K562 (cell line): Measurements from ENCODE around the gene LYPD5.

ENCODE experiments used
- POLR2AphosphoS5 ChIP-seq: IDR thresholded peaks from 2 replicates; pipeline ENCODE4 v1.6.1; 2011; ENCODE audit warnings: mild to moderate bottlenecking, low read depth, low read length, moderate library complexity; ENCODE audit not compliant: control insufficient read depth, insufficient read depth
- SIX5 ChIP-seq, 2 experiments: IDR thresholded peaks; 2 replicates each; pipeline ENCODE4 v1.6.1; 2011; ENCODE audit warnings: low read length in 2 of 2, borderline replicate concordance in 1 of 2, low read depth in 1 of 2, mild to moderate bottlenecking in 1 of 2, moderate library complexity in 1 of 2; ENCODE audit not compliant: insufficient read depth in 1 of 2
- YY1 ChIP-seq, 3 experiments: IDR thresholded peaks; 2 replicates each; pipeline ENCODE4 v1.6.1; 2011; ENCODE audit warnings: low read length in 2 of 3, mild to moderate bottlenecking in 2 of 3, moderate library complexity in 2 of 3, borderline replicate concordance in 1 of 3, control low read depth in 1 of 3, low read depth in 1 of 3; ENCODE audit not compliant: insufficient read depth in 3 of 3, insufficient replicate concordance in 2 of 3, control insufficient read depth in 1 of 3, insufficient read length in 1 of 3; ENCODE audit errors: extremely low read depth in 1 of 3
- ZC3H11A ChIP-seq: IDR thresholded peaks from 2 replicates; pipeline ENCODE4 v1.6.1; 2012; ENCODE audit warnings: low read depth, low read length, improper control_type of control experiment
- ZNF184 ChIP-seq: sonication (generic); formaldehyde crosslinking; IDR thresholded peaks from 2 replicates; pipeline ENCODE4 v1.5.0; 2020; ENCODE audit warnings: missing genetic modification reagents
- ZNF311 ChIP-seq: fragments of 250-450 bp; sonication (Bioruptor Pico); IDR thresholded peaks from 2 replicates; pipeline ENCODE4 v1.4.0; 2020; ENCODE audit warnings: mild to moderate bottlenecking, moderate library complexity
- ZNF431 ChIP-seq: sonication (generic); formaldehyde crosslinking; IDR thresholded peaks from 2 replicates; pipeline ENCODE4 v1.8.0; 2022; ENCODE audit warnings: mild to moderate bottlenecking, missing genetic modification reagents
- TF ChIP-seq, protein P1 (sequence below): sonication (generic); formaldehyde crosslinking; IDR thresholded peaks from 2 replicates; pipeline ENCODE4 v1.8.1; 2022; ENCODE audit warnings: missing genetic modification reagents
- TF ChIP-seq, protein P2 (sequence below): sonication (generic); formaldehyde crosslinking; IDR thresholded peaks from 2 replicates; pipeline ENCODE4 v1.8.1; 2023; ENCODE audit warnings: mild to moderate bottlenecking, missing genetic modification reagents

DNA sequence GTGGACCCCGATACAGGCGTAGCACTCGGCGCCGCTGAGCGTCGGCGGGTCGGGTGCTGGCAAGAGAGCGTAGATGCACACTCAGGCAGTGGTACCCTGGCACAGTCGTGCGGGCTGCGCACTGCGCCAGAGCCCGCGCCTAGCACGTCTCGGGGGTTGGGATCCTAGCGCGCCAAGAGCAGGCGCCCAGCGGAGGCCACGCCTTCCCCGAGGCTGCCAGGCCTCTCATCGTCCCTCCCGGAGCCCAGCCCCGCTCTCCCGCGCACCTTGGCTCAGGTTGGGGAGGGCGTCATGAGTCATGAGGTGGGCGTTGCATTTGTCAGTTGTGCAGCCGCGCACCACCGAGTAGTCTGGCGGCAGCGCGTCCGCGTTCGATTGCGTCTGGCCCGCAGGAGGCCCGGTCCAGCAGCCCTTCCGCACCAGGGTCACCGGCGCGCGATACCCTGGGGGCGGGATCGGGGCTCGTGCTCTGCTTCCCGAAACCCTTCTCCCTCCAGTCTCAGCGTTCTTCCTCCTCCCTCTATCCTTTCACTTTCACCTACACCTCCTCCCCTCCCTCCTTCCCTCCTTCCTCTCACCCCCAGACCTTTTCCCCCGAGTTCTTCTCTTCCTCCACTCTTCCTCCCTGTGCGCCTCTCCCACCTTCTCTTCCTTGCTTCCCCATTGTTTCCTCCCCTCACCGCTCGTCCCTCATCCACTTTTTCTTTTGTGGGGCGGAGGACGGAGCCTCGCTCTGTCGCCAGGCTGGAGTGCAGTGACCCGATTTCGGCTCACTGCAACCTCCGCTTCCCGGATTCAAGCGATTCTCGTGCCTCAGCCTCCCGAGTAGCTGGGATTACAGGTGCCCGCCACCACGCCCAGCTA, 3.5 kb downstream of the LYPD5 start:
- no peak for TF ChIP-seq YY1 (IDR thresholded peaks at IDR 0.05; ENCODE audit: borderline replicate concordance in 1 of 3, control insufficient read depth in 1 of 3, extremely low read depth in 1 of 3, insufficient read depth in 3 of 3, insufficient read length in 1 of 3, insufficient replicate concordance in 2 of 3, low read depth in 1 of 3, low read length in 2 of 3)
- TF ChIP-seq POLR2AphosphoS5 = no peak
- no peak for TF ChIP-seq ZNF431 (CRISPR knock-in tag)
- no peak for TF ChIP-seq ZNF311 (CRISPR knock-in tag)
- TF ChIP-seq ZNF184 (CRISPR knock-in tag) = no peak
- TF ChIP-seq, protein P1, sequence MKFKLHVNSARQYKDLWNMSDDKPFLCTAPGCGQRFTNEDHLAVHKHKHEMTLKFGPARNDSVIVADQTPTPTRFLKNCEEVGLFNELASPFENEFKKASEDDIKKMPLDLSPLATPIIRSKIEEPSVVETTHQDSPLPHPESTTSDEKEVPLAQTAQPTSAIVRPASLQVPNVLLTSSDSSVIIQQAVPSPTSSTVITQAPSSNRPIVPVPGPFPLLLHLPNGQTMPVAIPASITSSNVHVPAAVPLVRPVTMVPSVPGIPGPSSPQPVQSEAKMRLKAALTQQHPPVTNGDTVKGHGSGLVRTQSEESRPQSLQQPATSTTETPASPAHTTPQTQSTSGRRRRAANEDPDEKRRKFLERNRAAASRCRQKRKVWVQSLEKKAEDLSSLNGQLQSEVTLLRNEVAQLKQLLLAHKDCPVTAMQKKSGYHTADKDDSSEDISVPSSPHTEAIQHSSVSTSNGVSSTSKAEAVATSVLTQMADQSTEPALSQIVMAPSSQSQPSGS (CRISPR knock-in tag) = no peak
- TF ChIP-seq ZC3H11A = no peak
- TF ChIP-seq, protein P2, sequence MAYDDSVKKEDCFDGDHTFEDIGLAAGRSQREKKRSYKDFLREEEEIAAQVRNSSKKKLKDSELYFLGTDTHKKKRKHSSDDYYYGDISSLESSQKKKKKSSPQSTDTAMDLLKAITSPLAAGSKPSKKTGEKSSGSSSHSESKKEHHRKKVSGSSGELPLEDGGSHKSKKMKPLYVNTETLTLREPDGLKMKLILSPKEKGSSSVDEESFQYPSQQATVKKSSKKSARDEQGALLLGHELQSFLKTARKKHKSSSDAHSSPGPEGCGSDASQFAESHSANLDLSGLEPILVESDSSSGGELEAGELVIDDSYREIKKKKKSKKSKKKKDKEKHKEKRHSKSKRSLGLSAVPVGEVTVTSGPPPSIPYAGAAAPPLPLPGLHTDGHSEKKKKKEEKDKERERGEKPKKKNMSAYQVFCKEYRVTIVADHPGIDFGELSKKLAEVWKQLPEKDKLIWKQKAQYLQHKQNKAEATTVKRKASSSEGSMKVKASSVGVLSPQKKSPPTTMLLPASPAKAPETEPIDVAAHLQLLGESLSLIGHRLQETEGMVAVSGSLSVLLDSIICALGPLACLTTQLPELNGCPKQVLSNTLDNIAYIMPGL (CRISPR knock-in tag) = no peak
- TF ChIP-seq SIX5 (IDR thresholded peaks at IDR 0.05; ENCODE audit: borderline replicate concordance in 1 of 2, insufficient read depth in 1 of 2, low read depth in 1 of 2, low read length in 2 of 2) = no peak
